ENCODE results near the gene UBN2.
"Not testable (repeated sequence)": the region's sequence is repeated elsewhere in the genome, so short reads cannot be mapped to it uniquely, and the experiment has no call there.

The UBN2 gene

GRCh38 chr7:139294951-139295575 is 64.0 kb downstream of the UBN2 start:
- DNase-seq, result no peak
- ATAC-seq, result no peak

GRCh38 chr7:139297795-139298194 is 66.8 kb downstream of the UBN2 start:
- no peak for ATAC-seq

GRCh38 chr7:139299296-139299695 is 68.3 kb downstream of the UBN2 start:
- no peak for ATAC-seq
- no peak for DNase-seq

More at GRCh38 chr7:139297795-139298194, 66.8 kb downstream of the UBN2 start:
- DNase-seq, result no peak

- no peak for DNase-seq
These were observed 69.4 kb downstream of the UBN2 start for GRCh38 chr7:139300390-139300789.

GRCh38 chr7:139304517-139304916 is 73.5 kb downstream of the UBN2 start:
- ATAC-seq (no peak), DNase-seq (no peak)

More at GRCh38 chr7:139300390-139300789, 69.4 kb downstream of the UBN2 start:
- no peak for ATAC-seq

GRCh38 chr7:139317939-139318505 is 87.0 kb downstream of the UBN2 start:
- no peak for ATAC-seq
- no peak for DNase-seq

- ATAC-seq, result no peak
- no peak for DNase-seq
These were observed 90.2 kb downstream of the UBN2 start for GRCh38 chr7:139321071-139321745.

- not testable (repeated sequence) for DNase-seq, ATAC-seq
These were observed 93.7 kb downstream of the UBN2 start for GRCh38 chr7:139324709-139325108.

GRCh38 chr7:139328375-139328774 is 97.3 kb downstream of the UBN2 start:
- DNase-seq, result no peak
- no peak for ATAC-seq

GRCh38 chr7:139329119-139329518 is 98.1 kb downstream of the UBN2 start:
- ATAC-seq (no peak), DNase-seq (no peak)

- ATAC-seq (no peak), DNase-seq (no peak)
These were observed 99.4 kb downstream of the UBN2 start for GRCh38 chr7:139330333-139331030.

- no peak for ATAC-seq
These were observed 101.8 kb downstream of the UBN2 start for GRCh38 chr7:139332697-139333359.

GRCh38 chr7:139333443-139333842 is 102.4 kb downstream of the UBN2 start:
- ATAC-seq, DNase-seq: not testable (repeated sequence)

More at GRCh38 chr7:139332697-139333359, 101.8 kb downstream of the UBN2 start:
- DNase-seq, result no peak

- DNase-seq, result no peak
- ATAC-seq, result no peak
These were observed 103.5 kb downstream of the UBN2 start for GRCh38 chr7:139334399-139335150.

- ATAC-seq, result no peak
- no peak for DNase-seq
These were observed 108.0 kb downstream of the UBN2 start for GRCh38 chr7:139339025-139339424.

- no peak for ATAC-seq
- no peak for DNase-seq
These were observed 108.6 kb downstream of the UBN2 start for GRCh38 chr7:139339698-139340036.

GRCh38 chr7:139340037-139340807 is 109.2 kb downstream of the UBN2 start:
- DNase-seq, result peak; percentile 96
- peak; percentile 81 for ATAC-seq

- DNase-seq (no peak), ATAC-seq (no peak)
These were observed 109.7 kb downstream of the UBN2 start for GRCh38 chr7:139340808-139341057.

GRCh38 chr7:139341058-139341775 is 110.2 kb downstream of the UBN2 start, which contains the start of gene FMC1:
TSS of gene FMC1 (plus strand) at chr7:139341337. CDS start at chr7:139341385, 48 bp downstream.
- DNase-seq (peak; percentile 91), ATAC-seq (peak; percentile 71)

GRCh38 chr7:139341776-139342226 is 110.8 kb downstream of the UBN2 start:
- DNase-seq (no peak), ATAC-seq (no peak)
